Measurements from ENCODE around the gene AKNA.

The AKNA gene

DNA sequence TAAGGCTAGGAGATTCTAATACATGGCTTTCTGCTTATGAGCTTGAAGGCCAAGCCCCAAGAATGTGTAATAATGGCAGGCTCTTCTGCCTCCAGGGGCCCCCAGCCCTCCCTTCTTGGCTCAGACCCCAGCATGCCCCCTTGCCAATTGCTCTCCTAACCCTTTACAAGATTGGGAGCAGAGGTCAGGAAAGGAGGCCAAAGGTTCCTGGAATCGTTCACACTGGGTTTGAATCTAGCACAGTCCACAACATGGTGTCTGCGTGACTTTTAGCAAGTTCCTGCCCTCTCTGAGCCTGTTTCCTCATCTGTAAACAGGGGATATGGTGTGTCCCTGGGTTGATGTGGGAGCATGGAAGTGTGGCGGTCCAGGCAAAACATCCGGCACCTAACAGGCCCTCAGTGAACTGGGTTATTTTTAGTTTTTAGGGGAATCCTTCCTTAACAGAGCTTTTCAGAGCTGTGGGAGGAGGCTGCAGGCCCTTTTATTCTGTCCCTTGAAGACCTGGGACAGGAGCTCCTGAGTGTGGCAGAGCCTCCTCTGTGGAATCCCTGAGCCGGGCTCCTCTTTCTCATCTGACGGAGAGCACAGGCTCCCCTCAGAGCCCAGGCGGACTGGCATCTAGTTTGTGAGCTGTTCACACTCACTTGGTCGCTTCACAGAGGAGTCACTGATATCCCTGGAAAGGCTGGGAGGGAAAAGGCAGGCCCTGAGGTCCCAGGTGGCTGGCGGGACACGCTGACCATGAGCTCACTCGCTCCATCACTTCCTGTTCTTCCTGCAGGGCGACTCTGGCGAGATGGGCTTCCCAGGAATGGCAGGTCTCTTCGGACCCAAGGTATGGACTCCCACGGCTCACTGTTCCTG is 88.3 kb downstream of the AKNA start:
- no peak for DNase-seq

DNA sequence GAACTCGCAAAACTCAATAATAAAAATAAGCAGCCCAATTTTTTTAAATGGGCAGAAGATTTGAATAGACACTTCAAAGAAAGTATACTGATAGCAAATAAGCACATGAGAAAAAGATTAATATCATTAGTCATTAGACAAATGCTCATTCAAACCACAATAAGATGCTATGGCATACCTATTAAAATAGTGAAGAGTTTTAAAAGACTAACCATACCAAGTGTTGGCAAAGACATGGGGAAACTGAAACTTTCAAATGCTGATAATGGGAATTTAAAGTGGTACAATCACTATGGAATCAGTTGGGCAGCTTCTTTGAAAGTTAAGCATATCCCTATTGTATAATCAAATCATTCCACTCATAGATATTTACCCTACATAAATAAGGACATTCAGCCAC is 91.4 kb downstream of the AKNA start:
- no peak for DNase-seq

DNA sequence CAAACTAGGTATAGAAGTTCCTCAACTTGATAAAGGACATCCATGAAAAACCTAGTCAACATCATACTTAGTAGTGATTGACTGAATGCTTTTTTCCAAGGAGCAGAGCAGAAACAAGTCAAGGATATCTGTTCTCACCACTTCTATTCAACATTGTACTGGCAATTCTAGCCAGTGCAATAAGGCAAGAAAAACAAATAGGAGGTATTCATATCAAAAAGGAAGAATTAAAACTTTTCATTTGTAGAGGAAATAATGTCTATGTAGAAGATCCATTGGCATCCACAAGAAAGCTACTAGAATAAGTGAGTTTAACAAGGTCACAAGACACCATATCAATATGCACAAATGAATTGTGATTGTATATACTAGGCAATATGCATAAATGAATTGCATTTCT is 93.1 kb downstream of the AKNA start:
- no peak for DNase-seq

GRCh38 chr9:114291886-114292590 is 95.7 kb downstream of the AKNA start:
- no peak for DNase-seq

DNA sequence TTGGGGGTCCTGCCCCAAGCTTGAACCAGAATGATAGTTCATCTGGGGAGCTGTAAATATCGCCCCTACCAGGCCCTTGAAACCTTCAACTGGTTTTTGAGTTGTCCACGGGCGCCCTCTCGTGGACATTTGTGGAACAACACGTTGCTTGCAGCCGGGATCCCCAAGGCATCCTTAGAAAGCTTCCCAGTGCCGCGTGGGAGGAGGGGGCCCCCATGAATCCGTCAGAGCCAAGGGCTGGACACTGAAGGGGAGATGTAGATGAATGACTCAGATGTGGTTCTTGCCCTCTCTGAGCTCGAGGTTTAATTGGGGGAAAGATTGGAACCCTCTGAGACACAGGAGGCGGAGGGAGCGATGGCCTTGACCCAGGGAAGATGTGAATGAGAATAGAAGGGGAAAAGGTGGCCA is 96.7 kb downstream of the AKNA start:
- DNase-seq: peak; percentile 42 to 84 (median 66)

GRCh38 chr9:114290561-114290986 is 97.2 kb downstream of the AKNA start:
- DNase-seq: no peak

DNA sequence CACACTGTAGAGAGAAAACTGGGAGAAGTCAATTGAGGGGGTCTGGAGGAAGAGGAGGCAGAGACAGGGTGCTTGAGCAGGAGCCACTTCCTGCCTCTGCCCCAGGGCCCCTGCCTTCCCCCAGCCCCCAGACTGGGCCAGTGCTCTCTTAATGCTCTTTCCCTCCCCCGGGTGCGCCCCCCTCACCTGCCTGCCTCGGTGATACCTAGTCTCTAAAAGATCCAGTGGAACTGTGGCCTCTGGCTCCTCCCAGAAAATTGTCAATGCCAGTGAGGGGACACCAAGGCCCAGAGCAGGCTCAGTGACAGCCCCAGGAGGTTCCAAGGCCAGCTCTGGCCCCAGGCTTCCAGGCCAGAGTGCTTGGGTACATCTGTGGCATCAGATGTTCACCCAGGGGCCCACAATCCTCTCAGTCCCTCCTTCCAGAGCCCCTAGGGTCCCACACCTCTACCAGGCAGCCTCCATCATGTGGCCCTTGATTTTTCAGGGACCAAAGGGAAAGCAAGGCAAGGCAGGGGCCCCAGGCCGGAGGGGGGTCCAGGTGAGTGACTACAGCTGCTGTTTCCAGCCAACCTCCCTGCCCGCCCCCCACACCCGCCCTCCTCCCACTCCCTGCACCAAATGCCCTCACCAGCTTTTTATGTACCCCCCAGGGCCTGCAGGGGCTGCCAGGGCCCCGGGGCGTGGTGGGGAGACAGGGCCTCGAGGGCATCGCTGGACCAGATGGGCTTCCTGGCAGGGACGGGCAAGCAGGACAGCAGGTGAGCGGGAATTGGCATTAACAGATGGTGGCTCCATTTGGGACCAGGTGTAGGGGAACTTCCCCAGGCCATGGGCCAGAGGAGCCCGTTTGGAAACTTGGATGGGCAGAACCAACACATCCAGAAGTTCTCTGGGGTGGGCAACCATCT is 98.0 kb downstream of the AKNA start:
- no peak for DNase-seq

GRCh38 chr9:114289106-114289505 is 98.7 kb downstream of the AKNA start:
- no peak for DNase-seq

DNA sequence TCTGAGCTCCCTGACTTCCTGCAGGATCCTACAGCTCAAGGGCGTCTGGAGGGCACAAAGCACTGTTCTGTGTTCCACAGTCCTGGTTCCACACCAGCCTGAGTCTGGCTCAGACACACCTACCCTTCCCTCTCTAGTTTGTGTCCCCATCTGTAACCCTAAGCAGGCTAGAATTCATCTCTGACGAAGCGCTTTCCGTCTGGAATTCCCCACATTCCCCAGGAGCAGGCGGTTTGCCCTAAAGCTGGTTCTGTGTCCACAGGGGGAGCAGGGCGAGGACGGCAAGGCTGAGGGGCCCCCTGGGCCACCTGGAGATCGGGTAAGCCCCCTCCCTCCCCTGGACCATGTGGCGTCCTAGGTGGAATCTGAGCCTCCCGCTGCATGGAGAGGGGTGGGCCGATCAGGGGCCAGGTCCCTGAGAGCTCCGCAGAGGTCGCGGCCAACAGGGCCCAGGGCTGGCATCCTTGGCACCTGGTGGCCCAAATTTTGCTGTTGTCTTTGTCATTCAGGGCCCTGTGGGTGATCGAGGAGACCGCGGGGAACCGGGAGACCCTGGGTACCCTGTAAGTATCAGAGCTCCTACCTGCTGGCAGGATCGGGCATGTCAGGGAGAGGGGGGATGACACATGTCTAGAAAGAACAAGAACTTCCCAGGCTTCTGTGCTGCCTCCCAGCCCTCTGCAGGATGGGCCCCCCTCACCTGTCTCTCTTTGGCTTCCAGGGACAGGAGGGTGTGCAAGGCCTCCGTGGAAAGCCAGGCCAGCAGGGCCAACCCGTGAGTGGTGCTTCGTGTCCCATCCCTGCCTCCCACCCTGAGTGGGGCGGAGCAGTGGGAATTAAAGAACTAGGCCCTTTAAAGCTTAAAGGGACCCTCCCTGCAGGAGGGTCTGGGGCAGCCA is 99.3 kb downstream of the AKNA start:
- DNase-seq: no peak

GRCh38 chr9:114287763-114288192 is 100.0 kb downstream of the AKNA start:
- peak in 1 of 3 experiments; percentile 58 for DNase-seq

GRCh38 chr9:114287001-114287762 is 100.6 kb downstream of the AKNA start:
- DNase-seq: peak in 2 of 3 experiments; percentile 39 to 70

GRCh38 chr9:114286146-114286679 is 101.6 kb downstream of the AKNA start:
- DNase-seq: no peak

- no peak for DNase-seq
These were observed 102.5 kb downstream of the AKNA start for GRCh38 chr9:114285166-114285867.

DNA sequence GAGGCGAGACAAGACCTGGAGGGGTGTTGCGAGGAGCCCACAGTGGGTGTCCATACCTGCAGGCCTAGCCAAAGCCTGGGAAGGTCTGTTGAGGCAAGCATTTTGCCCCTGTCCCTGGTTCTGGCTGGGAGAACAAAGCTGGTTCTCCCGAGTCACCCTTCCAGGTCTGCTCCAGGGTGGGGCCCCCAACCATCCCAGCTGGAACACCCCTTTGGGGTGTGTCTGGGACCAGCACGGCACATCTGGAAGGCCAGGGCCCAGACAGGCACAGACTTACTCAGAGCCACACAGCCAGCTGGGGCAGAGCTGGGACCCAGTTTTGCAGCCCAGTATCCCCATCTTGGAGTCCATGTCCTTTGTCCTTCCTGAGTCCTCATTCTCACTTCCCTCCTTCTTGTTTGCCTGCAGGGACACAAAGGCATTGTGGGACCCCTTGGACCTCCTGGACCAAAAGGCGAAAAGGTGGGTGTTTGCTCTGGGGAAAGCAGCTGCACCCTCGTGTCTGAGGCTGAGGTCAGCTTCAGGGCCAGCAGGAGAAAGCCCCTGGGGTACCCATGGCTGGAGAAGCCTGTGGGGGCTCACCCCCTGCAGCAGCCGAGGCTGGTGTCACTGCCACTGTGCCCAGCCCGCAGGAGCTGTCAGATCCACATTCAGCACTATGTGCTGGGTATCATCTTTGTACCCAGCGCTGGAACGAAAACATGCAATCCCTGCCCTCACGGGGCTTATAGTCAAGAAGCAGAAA is 103.3 kb downstream of the AKNA start:
- DNase-seq: no peak
